DMS153 (cell line): ENCODE data around the gene LHFPL2.
"Not testable (repeated sequence)": the region's sequence is repeated elsewhere in the genome, so short reads cannot be mapped to it uniquely, and the experiment has no call there.

Source experiments
- DNase-seq: peaks from one replicate; lab custom pipeline; 2025; lab: John Stamatoyannopoulos, UW

LHFPL2 gene

GRCh38 chr5:78467752-78468357 is 180.7 kb downstream of the LHFPL2 start:
- DNase-seq = no peak

GRCh38 chr5:78467140-78467539 is 181.4 kb downstream of the LHFPL2 start:
- DNase-seq = no peak

- no peak for DNase-seq
These were observed 189.7 kb downstream of the LHFPL2 start for GRCh38 chr5:78458843-78459242.

GRCh38 chr5:78457507-78457906 is 191.1 kb downstream of the LHFPL2 start:
- not testable (repeated sequence) for DNase-seq

GRCh38 chr5:78449103-78449502 is 199.5 kb downstream of the LHFPL2 start:
- no peak for DNase-seq

GRCh38 chr5:78447775-78448424 is 200.7 kb downstream of the LHFPL2 start:
- DNase-seq = no peak
